NT2/D1 (cell line): ENCODE measurements around the gene OPCML.

Experiments
- SUZ12 ChIP-seq: IDR thresholded peaks from 2 replicates; pipeline ENCODE4 v1.6.1; 2011; ENCODE audit not compliant: insufficient read length, insufficient read depth; ENCODE audit errors: extremely low read depth
- YY1 ChIP-seq: IDR thresholded peaks from 2 replicates; pipeline ENCODE4 v1.6.1; 2011; ENCODE audit not compliant: insufficient read length, insufficient read depth
- ZNF274 ChIP-seq: IDR thresholded peaks from 2 replicates; pipeline ENCODE4 v1.6.1; 2011; ENCODE audit warnings: mild to moderate bottlenecking, low read depth, low read length

DNA sequence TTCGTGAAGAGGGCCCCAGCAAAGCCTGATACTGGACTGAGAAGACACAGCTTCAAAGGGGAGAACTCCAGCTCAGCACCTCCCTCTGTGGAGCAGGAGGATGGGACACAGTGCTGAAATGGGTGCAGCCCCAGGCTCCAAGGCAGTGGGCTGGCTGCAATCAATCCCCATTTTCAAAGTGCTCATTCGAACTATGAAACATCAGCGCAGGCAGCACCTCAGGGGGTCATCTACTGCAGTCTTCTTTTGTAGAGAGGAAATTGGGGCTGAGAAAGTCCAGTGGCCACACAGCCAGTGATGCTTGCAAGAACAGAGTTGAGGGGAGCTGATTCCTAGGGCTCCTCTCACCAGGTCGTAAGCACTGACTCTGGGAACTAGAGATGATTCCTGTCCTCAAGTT is 25.1 kb downstream of the OPCML start:
- no peak for TF ChIP-seq ZNF274
- no peak for TF ChIP-seq YY1
- TF ChIP-seq SUZ12: no peak
